Measurements from ENCODE around the gene UACA. TPM values are rescaled to one million over a fixed set of nuclear protein-coding genes. Genes with fewer than 3 reads are reported as not detected.
A peak's percentile ranks its signal among the peaks of the same experiment; 100 is the strongest.
"Not testable (repeated sequence)": the region's sequence is repeated elsewhere in the genome, so short reads cannot be mapped to it uniquely, and the experiment has no call there.

UACA gene
- total RNA-seq, result 58.7 and 127 TPM in 2 replicates
- 155 and 297 TPM in 2 replicates for polyA plus RNA-seq

GRCh38 chr15:70763120-70763949 is at the start of gene UACA:
TSS of gene UACA (minus strand) at chr15:70763558. CDS start at chr15:70763407, 151 bp downstream.
- Histone ChIP-seq H3K9me3 (ENCODE audit: low read depth) (no peaks in the 10 kb centered on the region), H3K27ac (peak within 1 kb of the TSS; percentile 84), H3K36me3 (no peaks in the 10 kb centered on the region), H3K27me3 (no peaks in the 10 kb centered on the region), H3K4me3 (peak within 1 kb of the TSS; percentile 83), H3K4me1 (ENCODE audit: low read depth) (peaks cover 59% of the 10 kb centered on the region)
- DNase-seq (ENCODE audit: low read depth in 1 of 2, low spot score in 1 of 2), result peak; percentile 98
- no peak for TF ChIP-seq CTCF (IDR thresholded peaks at IDR 0.05; ENCODE audit: low read depth, low read length)

GRCh38 chr15:70812827-70813364 is 49.5 kb upstream of the UACA start:
- Histone ChIP-seq H3K36me3 (no peaks in the 10 kb centered on the region), H3K9me3 (ENCODE audit: low read depth) (no peaks in the 10 kb centered on the region), H3K27me3 (no peaks in the 10 kb centered on the region), H3K27ac (no peak overlapping the region), H3K4me3 (no peak overlapping the region), H3K4me1 (ENCODE audit: low read depth) (peaks cover 4% of the 10 kb centered on the region)
- no peak for TF ChIP-seq CTCF (IDR thresholded peaks at IDR 0.05; ENCODE audit: low read depth, low read length)
- no peak for DNase-seq (ENCODE audit: low read depth in 1 of 2, low spot score in 1 of 2)

- TF ChIP-seq CTCF (IDR thresholded peaks at IDR 0.05; ENCODE audit: low read depth, low read length), result no peak
- Histone ChIP-seq H3K27ac (no peak overlapping the region), H3K4me3 (no peak overlapping the region), H3K36me3 (no peaks in the 10 kb centered on the region), H3K9me3 (ENCODE audit: low read depth) (no peaks in the 10 kb centered on the region), H3K4me1 (ENCODE audit: low read depth) (peaks cover 4% of the 10 kb centered on the region), H3K27me3 (no peaks in the 10 kb centered on the region)
- no peak for DNase-seq (ENCODE audit: low read depth in 1 of 2, low spot score in 1 of 2)
Observed at GRCh38 chr15:70810916-70811578, 47.7 kb upstream of the UACA start.

- TF ChIP-seq CTCF (IDR thresholded peaks at IDR 0.05; ENCODE audit: low read depth, low read length), result no peak
Observed at GRCh38 chr15:70806992-70807712, 43.8 kb upstream of the UACA start.

GRCh38 chr15:70804388-70804787 is 41.0 kb upstream of the UACA start:
- H3K4me1 ChIP-seq (ENCODE audit: low read depth), result peaks cover 10% of the 10 kb centered on the region
- H3K27ac ChIP-seq; H3K4me3 ChIP-seq; DNase-seq (ENCODE audit: low read depth in 1 of 2, low spot score in 1 of 2); H3K9me3 ChIP-seq (ENCODE audit: low read depth); H3K27me3 ChIP-seq; H3K36me3 ChIP-seq: not testable (repeated sequence)

More at GRCh38 chr15:70806992-70807712, 43.8 kb upstream of the UACA start:
- Histone ChIP-seq H3K36me3 (no peaks in the 10 kb centered on the region), H3K27ac (no peak overlapping the region), H3K4me3 (no peak overlapping the region), H3K27me3 (no peaks in the 10 kb centered on the region), H3K4me1 (ENCODE audit: low read depth) (peaks cover 4% of the 10 kb centered on the region), H3K9me3 (ENCODE audit: low read depth) (no peaks in the 10 kb centered on the region)
- DNase-seq (ENCODE audit: low read depth in 1 of 2, low spot score in 1 of 2), result peak in 1 of 2 donors; percentile 61
